Activated T-helper 2 cell treated with anti-CD3 and anti-CD28 coated beads, Interferon-gamma antibody, Interleukin-2, Interleukin-4, amounts not matched to agents 10 μg/mL and 5 μg/mL and 100 μg/mL, durations not matched to agents 14 hours and 24 hours and 36 hours (primary cell): Measurements from ENCODE around the gene ANO2. TPM values are rescaled to one million over a fixed set of nuclear protein-coding genes. Genes with fewer than 3 reads are reported as not detected.

ENCODE experiments used
- DNase-seq: peaks from one replicate; pipeline ENCODE4 v3.0.0; 2021; ENCODE audit warnings: low spot score
- H3K27ac Mint-ChIP-seq: one replicate; pipeline ENCODE4 v1.8.0; 2021; ENCODE audit warnings: mixed read lengths
- H3K27me3 Mint-ChIP-seq: one replicate; pipeline ENCODE4 v1.8.0; 2021; ENCODE audit warnings: low read depth, mixed read lengths
- H3K36me3 Mint-ChIP-seq: one replicate; pipeline ENCODE4 v1.8.0; 2021; ENCODE audit warnings: low read depth, mixed read lengths
- H3K4me1 Mint-ChIP-seq: one replicate; pipeline ENCODE4 v1.8.0; 2021; ENCODE audit warnings: low read depth, mixed read lengths
- H3K4me3 Mint-ChIP-seq: one replicate; pipeline ENCODE4 v1.8.0; 2021; ENCODE audit warnings: low read depth, mild to moderate bottlenecking, moderate library complexity, mixed read lengths
- H3K9me3 Mint-ChIP-seq: one replicate; pipeline ENCODE4 v1.8.0; 2021; ENCODE audit warnings: mixed read lengths
- intact Hi-C: fragments of 100-400 bp; cut with micrococcal nuclease; formaldehyde crosslinking; loops from one replicate; pipeline ENCODE4 v1.15.1; 2023
- total RNA-seq: library from RNA; stranded (reverse); gene quantifications from 2 replicates; pipeline ENCODE4 v1.2.3, GENCODE V29; 2022

Gene ANO2
- total RNA-seq, 1 donor from 2014 or later: not detected

GRCh38 chr12:5756338-5756842 is 188.7 kb downstream of the ANO2 start:
- H3K27me3 Mint-ChIP-seq: peaks cover 17% of the 10 kb centered on the region
- no peaks in the 10 kb centered on the region for H3K4me1 Mint-ChIP-seq
- no peak overlapping the region for H3K27ac Mint-ChIP-seq
- intact Hi-C loops: no loop called here
- peaks cover 4% of the 10 kb centered on the region for H3K9me3 Mint-ChIP-seq
- H3K4me3 Mint-ChIP-seq: no peak overlapping the region
- DNase-seq: no peak
- no peaks in the 10 kb centered on the region for H3K36me3 Mint-ChIP-seq

DNA sequence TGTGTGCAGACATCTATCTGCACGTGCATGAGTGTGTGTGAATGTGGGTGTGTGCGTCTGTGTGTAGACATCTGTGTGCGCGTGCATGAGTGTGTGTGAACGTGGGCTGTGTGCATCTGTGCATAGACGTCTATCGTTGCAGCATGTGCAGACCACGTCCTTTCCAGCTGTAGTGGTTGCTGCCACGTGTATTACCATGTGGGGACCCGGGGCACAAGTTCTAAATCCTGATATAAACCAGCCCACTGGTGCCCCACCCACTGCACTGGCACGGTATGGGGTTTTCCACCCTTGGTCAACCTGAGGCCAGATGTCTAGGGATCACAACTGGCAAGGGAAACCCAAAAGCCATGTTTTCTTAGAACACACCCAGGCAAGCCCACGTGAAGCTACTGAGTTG is 197.0 kb downstream of the ANO2 start:
- Mint-ChIP-seq H3K27me3 (no peaks in the 10 kb centered on the region), H3K4me1 (no peaks in the 10 kb centered on the region), H3K9me3 (no peaks in the 10 kb centered on the region), H3K4me3 (no peak overlapping the region), H3K36me3 (no peaks in the 10 kb centered on the region), H3K27ac (no peak overlapping the region)
- intact Hi-C loops: no loop called here
- no peak for DNase-seq

GRCh38 chr12:5746917-5747316 is 198.1 kb downstream of the ANO2 start:
- no peak for DNase-seq
- intact Hi-C loops: no loop called here

GRCh38 chr12:5746036-5746908 is 198.8 kb downstream of the ANO2 start:
- no peaks in the 10 kb centered on the region for H3K27me3 Mint-ChIP-seq
- no peaks in the 10 kb centered on the region for H3K4me1 Mint-ChIP-seq
- no peaks in the 10 kb centered on the region for H3K36me3 Mint-ChIP-seq
- intact Hi-C loops: no loop called here
- H3K27ac Mint-ChIP-seq: no peak overlapping the region
- no peak for DNase-seq
- H3K4me3 Mint-ChIP-seq: no peak overlapping the region
- H3K9me3 Mint-ChIP-seq: no peaks in the 10 kb centered on the region

More at GRCh38 chr12:5746917-5747316, 198.1 kb downstream of the ANO2 start:
- Mint-ChIP-seq H3K27ac (no peak overlapping the region), H3K36me3 (no peaks in the 10 kb centered on the region), H3K27me3 (no peaks in the 10 kb centered on the region), H3K4me1 (no peaks in the 10 kb centered on the region), H3K9me3 (no peaks in the 10 kb centered on the region), H3K4me3 (no peak overlapping the region)

DNA sequence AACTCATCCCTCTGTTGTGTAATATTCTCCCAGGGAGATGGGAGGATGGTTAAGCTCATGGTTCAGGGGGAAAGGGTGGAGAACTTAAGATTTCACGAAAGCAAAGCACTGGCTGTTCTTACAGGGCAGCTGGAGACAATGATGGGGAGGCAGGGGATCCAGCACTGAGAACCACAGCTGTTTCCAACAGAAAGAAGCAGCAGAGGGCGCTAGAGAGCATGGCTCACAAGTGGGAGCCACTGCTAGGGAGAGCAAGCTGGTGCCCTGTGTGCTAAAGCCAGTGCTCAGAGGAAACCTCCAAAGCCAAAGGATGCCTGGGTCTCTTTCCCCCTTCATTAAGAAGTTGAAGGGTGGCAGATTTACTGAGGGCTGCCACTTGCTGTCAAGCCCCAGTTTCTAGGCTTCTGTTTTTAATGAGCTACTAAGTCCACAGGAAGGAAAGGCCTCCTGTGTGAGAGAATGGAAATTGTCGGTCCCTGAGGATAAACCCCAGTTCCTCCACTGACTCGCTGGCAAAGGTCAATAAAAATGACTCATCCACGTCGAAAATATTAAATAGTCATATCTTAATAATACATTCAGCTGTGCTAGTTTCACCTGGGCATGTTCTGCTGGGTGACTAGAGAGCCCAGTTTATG is 199.7 kb downstream of the ANO2 start:
- Mint-ChIP-seq H3K27me3 (no peaks in the 10 kb centered on the region), H3K4me1 (no peaks in the 10 kb centered on the region), H3K27ac (no peak overlapping the region), H3K9me3 (no peaks in the 10 kb centered on the region), H3K36me3 (no peaks in the 10 kb centered on the region), H3K4me3 (no peak overlapping the region)
- peak; percentile 22 for DNase-seq
- intact Hi-C loops: no loop called here

DNA sequence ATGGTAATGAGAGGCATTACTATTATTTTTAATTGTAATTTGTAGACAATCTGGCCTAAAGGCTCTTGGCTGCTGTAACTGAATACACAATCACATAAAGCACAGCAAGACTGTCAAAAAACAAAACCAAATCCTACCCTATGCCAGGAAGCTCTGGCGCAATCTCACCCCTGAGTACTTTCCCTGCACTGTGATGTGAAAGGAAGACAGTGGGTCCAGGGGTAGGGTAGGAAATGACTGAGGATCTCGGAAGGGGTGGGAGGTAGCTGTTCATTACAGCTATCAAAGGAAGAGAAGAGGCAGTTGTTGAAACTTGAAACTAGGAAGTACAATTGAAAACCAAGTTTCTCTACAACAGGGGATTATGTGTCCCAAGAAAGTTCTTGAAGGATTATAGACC is 202.8 kb downstream of the ANO2 start:
- Mint-ChIP-seq H3K36me3 (no peaks in the 10 kb centered on the region), H3K9me3 (no peaks in the 10 kb centered on the region), H3K27ac (no peak overlapping the region), H3K27me3 (no peaks in the 10 kb centered on the region), H3K4me3 (no peak overlapping the region), H3K4me1 (no peaks in the 10 kb centered on the region)
- no peak for DNase-seq
- intact Hi-C loops: no loop called here

- Mint-ChIP-seq H3K27ac (no peak overlapping the region), H3K4me1 (no peaks in the 10 kb centered on the region), H3K9me3 (no peaks in the 10 kb centered on the region), H3K36me3 (no peaks in the 10 kb centered on the region), H3K4me3 (no peak overlapping the region), H3K27me3 (no peaks in the 10 kb centered on the region)
- DNase-seq: no peak
- intact Hi-C loops: no loop called here
Observed at GRCh38 chr12:5739917-5740316, 205.1 kb downstream of the ANO2 start.

DNA sequence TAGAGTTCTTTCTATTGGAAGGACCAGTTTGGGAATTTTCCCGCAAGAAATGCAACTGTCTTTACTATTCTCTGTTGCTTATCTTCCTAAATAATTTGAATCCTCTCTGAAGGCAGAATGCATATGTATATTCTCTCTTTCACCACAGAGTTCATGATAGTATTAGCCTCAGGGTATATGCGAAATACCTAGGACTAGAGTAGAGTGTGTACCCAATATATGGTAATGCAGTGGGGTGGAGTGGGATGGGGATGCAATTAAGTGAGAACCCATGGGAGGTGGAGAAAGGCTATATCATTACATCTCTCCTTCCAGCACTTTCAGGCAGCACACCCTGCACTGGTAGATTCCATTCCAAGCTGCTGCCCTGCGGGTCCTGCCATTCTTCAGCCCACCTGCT is 207.3 kb downstream of the ANO2 start:
- no peaks in the 10 kb centered on the region for H3K4me1 Mint-ChIP-seq
- H3K9me3 Mint-ChIP-seq: no peaks in the 10 kb centered on the region
- DNase-seq: no peak
- H3K27ac Mint-ChIP-seq: no peak overlapping the region
- no peaks in the 10 kb centered on the region for H3K36me3 Mint-ChIP-seq
- H3K27me3 Mint-ChIP-seq: no peaks in the 10 kb centered on the region
- H3K4me3 Mint-ChIP-seq: no peak overlapping the region
- intact Hi-C loops: no loop called here

GRCh38 chr12:5736527-5736926 is 208.5 kb downstream of the ANO2 start:
- no peak overlapping the region for H3K27ac Mint-ChIP-seq
- H3K4me1 Mint-ChIP-seq: no peaks in the 10 kb centered on the region
- no peaks in the 10 kb centered on the region for H3K27me3 Mint-ChIP-seq
- no peak overlapping the region for H3K4me3 Mint-ChIP-seq
- DNase-seq: no peak
- no peaks in the 10 kb centered on the region for H3K36me3 Mint-ChIP-seq
- H3K9me3 Mint-ChIP-seq: no peaks in the 10 kb centered on the region
- intact Hi-C loops: no loop called here

- no peaks in the 10 kb centered on the region for H3K36me3 Mint-ChIP-seq
- no peaks in the 10 kb centered on the region for H3K9me3 Mint-ChIP-seq
- no peak overlapping the region for H3K4me3 Mint-ChIP-seq
- H3K27ac Mint-ChIP-seq: no peak overlapping the region
- no peaks in the 10 kb centered on the region for H3K4me1 Mint-ChIP-seq
- DNase-seq: no peak
- intact Hi-C loops: no loop called here
- no peaks in the 10 kb centered on the region for H3K27me3 Mint-ChIP-seq
Observed at GRCh38 chr12:5736016-5736415, 209.0 kb downstream of the ANO2 start.

DNA sequence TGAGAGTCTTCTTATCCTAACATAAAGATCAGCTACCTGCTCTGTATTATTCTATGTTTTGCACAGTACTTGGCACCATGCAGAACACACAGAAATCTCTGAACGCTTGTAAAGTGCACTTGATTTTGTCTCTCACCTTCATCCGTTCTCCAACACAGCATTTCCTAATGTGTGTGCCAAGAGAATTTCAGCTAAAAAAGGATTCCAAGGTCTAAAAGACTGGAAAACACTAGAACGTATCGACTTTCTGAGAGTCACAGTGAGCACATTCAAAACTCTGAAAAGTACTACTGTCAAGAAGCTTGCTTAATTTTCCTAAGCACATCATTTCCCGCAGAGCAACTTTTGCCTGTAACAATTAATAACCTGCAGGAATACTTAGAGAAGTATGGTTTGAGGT is 211.1 kb downstream of the ANO2 start:
- DNase-seq: no peak
- no peaks in the 10 kb centered on the region for H3K36me3 Mint-ChIP-seq
- H3K27me3 Mint-ChIP-seq: no peaks in the 10 kb centered on the region
- no peaks in the 10 kb centered on the region for H3K9me3 Mint-ChIP-seq
- no peak overlapping the region for H3K27ac Mint-ChIP-seq
- H3K4me3 Mint-ChIP-seq: no peak overlapping the region
- H3K4me1 Mint-ChIP-seq: no peaks in the 10 kb centered on the region
- intact Hi-C loops: no loop called here

DNA sequence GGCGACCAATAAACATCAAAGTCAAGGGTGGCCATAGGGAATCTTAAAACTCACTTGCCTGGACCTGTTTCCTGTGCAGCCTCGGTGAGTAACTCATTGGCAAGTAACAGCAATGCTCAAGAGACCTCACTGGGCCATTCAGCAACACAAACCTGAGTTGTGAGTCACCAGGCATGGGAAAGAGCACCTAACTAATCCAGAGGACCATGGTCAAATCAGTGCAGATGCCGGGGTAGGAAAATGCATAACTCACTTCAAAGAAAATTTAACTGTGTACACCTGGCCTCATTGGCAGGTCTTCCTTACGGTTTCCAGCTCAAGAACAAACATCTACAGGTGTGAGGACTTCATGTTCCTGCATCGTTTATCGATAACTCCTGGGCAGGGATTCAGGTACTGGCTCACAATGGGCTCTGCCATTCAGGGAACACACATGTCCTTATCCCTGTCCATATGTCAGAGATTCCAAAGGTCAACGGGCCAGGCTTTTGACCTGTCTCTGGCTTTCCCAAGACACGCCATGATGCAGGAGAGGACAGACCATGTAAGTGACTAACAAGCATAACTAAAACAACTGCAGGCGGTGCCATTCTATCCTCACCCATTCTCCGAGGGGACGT is 211.8 kb downstream of the ANO2 start:
- Mint-ChIP-seq H3K4me1 (no peaks in the 10 kb centered on the region), H3K9me3 (no peaks in the 10 kb centered on the region), H3K4me3 (no peak overlapping the region), H3K36me3 (no peaks in the 10 kb centered on the region), H3K27ac (no peak overlapping the region), H3K27me3 (no peaks in the 10 kb centered on the region)
- no peak for DNase-seq
- intact Hi-C loops: no loop called here

DNA sequence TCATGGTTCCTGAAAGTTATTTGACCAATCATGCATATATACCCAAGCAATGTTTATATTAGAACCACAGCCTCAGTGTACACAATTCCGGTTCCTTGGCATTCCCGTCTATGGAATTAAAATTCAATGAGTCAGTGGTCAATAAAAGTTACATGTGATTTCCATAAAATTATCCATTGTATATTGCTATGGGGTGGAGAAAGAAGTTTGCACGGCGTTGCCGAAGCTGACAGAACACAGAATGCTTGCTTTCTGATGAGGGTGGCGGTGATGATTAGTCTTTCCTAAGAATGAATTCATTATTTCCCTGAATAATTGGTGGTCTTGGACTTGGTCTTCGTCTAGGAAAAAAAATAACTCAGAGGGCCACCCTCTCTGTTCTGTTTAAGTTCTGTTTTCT is 214.1 kb downstream of the ANO2 start:
- H3K9me3 Mint-ChIP-seq: no peaks in the 10 kb centered on the region
- DNase-seq: no peak
- H3K4me3 Mint-ChIP-seq: no peak overlapping the region
- no peaks in the 10 kb centered on the region for H3K4me1 Mint-ChIP-seq
- H3K27me3 Mint-ChIP-seq: peaks cover 1% of the 10 kb centered on the region
- intact Hi-C loops: no loop called here
- H3K27ac Mint-ChIP-seq: no peak overlapping the region
- H3K36me3 Mint-ChIP-seq: no peaks in the 10 kb centered on the region
